Retina (tissue), 1 donor: ENCODE data around the gene ARHGAP33.
"Not testable (repeated sequence)": the region's sequence is repeated elsewhere in the genome, so short reads cannot be mapped to it uniquely, and the experiment has no call there.

ENCODE experiments used
- DNase-seq: peaks from one replicate; pipeline ENCODE4 v3.0.0-alpha.2; 2016

ARHGAP33 gene

GRCh38 chr19:35836096-35836495 lies 60.7 kb downstream of the ARHGAP33 start:
- DNase-seq: not testable (repeated sequence)
